Mesendoderm (in vitro differentiated cells): ENCODE measurements around the gene SCUBE1.

ENCODE experiments used
- DNase-seq: peaks from one replicate; pipeline ENCODE4 v3.0.0; 2013
- H2AK5ac ChIP-seq: 2 replicates; pipeline ENCODE4 v1.6.1; 2013; ENCODE audit warnings: low read length, inconsistent platforms
- H2BK120ac ChIP-seq: 2 replicates; pipeline ENCODE4 v1.6.1; 2013; ENCODE audit warnings: low read depth, mild to moderate bottlenecking, low read length, moderate library complexity, mixed read lengths
- H2BK15ac ChIP-seq: replicated peaks from 2 replicates; pipeline ENCODE4 v1.6.1; 2013; ENCODE audit warnings: low read depth, mild to moderate bottlenecking, moderate library complexity
- H2BK5ac ChIP-seq: 2 replicates; pipeline ENCODE4 v1.6.1; 2013; ENCODE audit warnings: low read length, inconsistent platforms
- H3K18ac ChIP-seq: 2 replicates; pipeline ENCODE4 v1.6.1; 2013; ENCODE audit warnings: mild to moderate bottlenecking, low read length, mixed read lengths
- H3K23ac ChIP-seq: one replicate; pipeline ENCODE4 v1.6.1; 2013; ENCODE audit warnings: low read length
- H3K27ac ChIP-seq: 2 replicates; pipeline ENCODE4 v1.5.1; 2013; ENCODE audit warnings: low read depth, mild to moderate bottlenecking, inconsistent platforms, low read length, moderate library complexity
- H3K27me3 ChIP-seq: 2 replicates; pipeline ENCODE4 v1.6.1; 2013; ENCODE audit warnings: low read length, control low read depth, mild to moderate bottlenecking, inconsistent platforms; ENCODE audit not compliant: insufficient read depth, poor library complexity
- H3K36me3 ChIP-seq: 2 replicates; pipeline ENCODE4 v1.6.1; 2013; ENCODE audit warnings: low read length, inconsistent platforms; ENCODE audit not compliant: control insufficient read depth, insufficient read depth
- H3K4ac ChIP-seq: one replicate; pipeline ENCODE4 v1.6.1; 2013; ENCODE audit warnings: low read depth, mild to moderate bottlenecking, low read length, moderate library complexity
- H3K4me1 ChIP-seq: 2 replicates; pipeline ENCODE4 v1.6.1; 2013; ENCODE audit warnings: low read depth, low read length, inconsistent platforms; ENCODE audit not compliant: control insufficient read depth
- H3K4me2 ChIP-seq: 2 replicates; pipeline ENCODE4 v1.6.1; 2013; ENCODE audit warnings: low read length
- H3K4me3 ChIP-seq: 2 replicates; pipeline ENCODE4 v1.5.1; 2013; ENCODE audit warnings: mild to moderate bottlenecking, low read length
- H3K56ac ChIP-seq: one replicate; pipeline ENCODE4 v1.6.1; 2013; ENCODE audit warnings: low read length
- H3K79me1 ChIP-seq: 2 replicates; pipeline ENCODE4 v1.6.1; 2013; ENCODE audit warnings: low read length, inconsistent platforms
- H3K79me2 ChIP-seq: 2 replicates; pipeline ENCODE4 v1.6.1; 2013; ENCODE audit warnings: mild to moderate bottlenecking, low read length; ENCODE audit not compliant: control insufficient read depth, insufficient read depth
- H3K9ac ChIP-seq: 2 replicates; pipeline ENCODE4 v1.6.1; 2013; ENCODE audit warnings: low read length, inconsistent platforms
- H4K5ac ChIP-seq: one replicate; pipeline ENCODE4 v1.6.1; 2013; ENCODE audit warnings: low read length
- H4K8ac ChIP-seq: one replicate; pipeline ENCODE4 v1.6.1; 2013; ENCODE audit warnings: low read depth, mild to moderate bottlenecking, control low read depth, low read length, moderate library complexity
- WGBS: extraction: QIAGEN DNeasy Blood & Tissue Kit; methylation state at CpG from one replicate; pipeline ENCODE4 v1.1.7; 2013; ENCODE audit warnings: low lambda C conversion rate, missing lambda C conversion rate; ENCODE audit not compliant: insufficient coverage; ENCODE audit errors: extremely low coverage; 5-methylcytosine and 5-hydroxymethylcytosine counted together

Gene SCUBE1

GRCh38 chr22:43257549-43257948 is 85.6 kb downstream of the SCUBE1 start:
- Histone ChIP-seq H3K4ac (no peak overlapping the region), H3K9ac (no peak overlapping the region), H2BK120ac (no peak overlapping the region), H3K4me1 (no peaks in the 10 kb centered on the region), H3K56ac (no peak overlapping the region), H3K4me2 (no peak overlapping the region), H2BK5ac (no peak overlapping the region), H3K4me3 (no peak overlapping the region), H3K79me2 (no peaks in the 10 kb centered on the region), H3K18ac (no peak overlapping the region), H4K8ac (no peak overlapping the region), H3K23ac (no peak overlapping the region), H3K36me3 (no peaks in the 10 kb centered on the region), H4K5ac (no peak overlapping the region), H2BK15ac (no peak overlapping the region), H2AK5ac (no peak overlapping the region), H3K27me3 (no peaks in the 10 kb centered on the region), H3K27ac (no peak overlapping the region), H3K79me1 (no peaks in the 10 kb centered on the region)
- DNase-seq: no peak
- no CpG with 5 or more reads among the region's 10 CpGs for WGBS

DNA sequence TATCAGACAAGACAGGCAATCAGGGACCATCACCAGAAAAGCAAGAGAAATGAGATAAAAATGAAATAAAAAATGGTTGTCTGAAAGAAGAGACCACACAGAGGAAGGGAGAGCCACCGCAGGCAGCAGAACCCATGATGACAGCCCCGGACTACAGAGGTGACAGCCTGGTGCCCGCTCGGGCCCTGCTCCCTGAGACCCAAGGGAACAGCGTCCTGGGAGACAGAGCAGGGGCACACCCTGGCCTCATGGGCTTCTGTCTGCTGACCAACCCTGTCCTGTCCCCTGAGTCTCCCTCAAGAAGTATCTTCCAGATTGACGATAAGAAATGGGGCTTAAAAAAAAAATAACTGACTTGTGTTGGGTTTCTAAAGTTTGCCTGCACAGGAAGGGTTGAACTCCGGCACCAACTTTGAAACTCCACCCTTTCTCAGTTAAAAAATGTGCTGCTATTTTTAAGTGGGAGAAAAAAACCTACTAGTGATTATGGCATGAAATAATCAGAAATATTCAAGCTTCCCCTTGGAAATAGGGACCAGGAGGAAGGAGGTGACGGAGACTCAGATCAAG is 86.1 kb downstream of the SCUBE1 start:
- no CpG with 5 or more reads among the region's 8 CpGs for WGBS
- no peak overlapping the region for H2BK15ac ChIP-seq
- H2BK5ac ChIP-seq: no peak overlapping the region
- H4K5ac ChIP-seq: no peak overlapping the region
- no peak overlapping the region for H4K8ac ChIP-seq
- no peak overlapping the region for H2BK120ac ChIP-seq
- no peak overlapping the region for H2AK5ac ChIP-seq
- no peaks in the 10 kb centered on the region for H3K4me1 ChIP-seq
- H3K56ac ChIP-seq: no peak overlapping the region
- no peak overlapping the region for H3K4me2 ChIP-seq
- no peak overlapping the region for H3K18ac ChIP-seq
- H3K4me3 ChIP-seq: no peak overlapping the region
- no peaks in the 10 kb centered on the region for H3K79me1 ChIP-seq
- H3K27me3 ChIP-seq: no peaks in the 10 kb centered on the region
- H3K9ac ChIP-seq: no peak overlapping the region
- DNase-seq: no peak
- no peak overlapping the region for H3K4ac ChIP-seq
- H3K23ac ChIP-seq: no peak overlapping the region
- H3K79me2 ChIP-seq: no peaks in the 10 kb centered on the region
- H3K36me3 ChIP-seq: no peaks in the 10 kb centered on the region
- no peak overlapping the region for H3K27ac ChIP-seq

DNA sequence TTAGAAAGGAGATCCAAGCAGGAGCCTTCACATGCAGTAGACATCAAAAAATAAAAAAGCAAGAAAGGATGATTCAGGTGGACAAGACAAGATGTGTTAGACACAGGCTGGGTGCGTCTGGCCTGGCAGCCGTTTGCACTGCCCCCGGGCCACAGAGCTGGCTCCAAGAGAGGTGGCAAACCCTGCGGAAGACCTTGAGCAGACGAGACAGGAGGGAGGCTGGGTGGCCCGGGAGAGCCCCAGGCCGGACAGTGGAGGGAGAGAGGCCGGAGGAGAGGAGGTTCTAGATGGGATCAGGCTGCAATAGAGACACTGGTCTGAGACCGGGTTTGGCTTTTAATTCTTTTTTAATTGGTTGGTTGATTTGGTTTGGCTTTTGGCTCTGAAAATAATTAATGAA is 86.6 kb downstream of the SCUBE1 start:
- no peak overlapping the region for H3K56ac ChIP-seq
- no peak overlapping the region for H3K4me3 ChIP-seq
- H3K27me3 ChIP-seq: no peaks in the 10 kb centered on the region
- no peak overlapping the region for H4K8ac ChIP-seq
- no peak overlapping the region for H2AK5ac ChIP-seq
- H4K5ac ChIP-seq: no peak overlapping the region
- no peaks in the 10 kb centered on the region for H3K79me2 ChIP-seq
- no CpG with 5 or more reads among the region's 9 CpGs for WGBS
- no peak overlapping the region for H2BK15ac ChIP-seq
- H3K79me1 ChIP-seq: no peaks in the 10 kb centered on the region
- DNase-seq: no peak
- no peak overlapping the region for H3K4me2 ChIP-seq
- H2BK5ac ChIP-seq: no peak overlapping the region
- no peak overlapping the region for H3K9ac ChIP-seq
- no peak overlapping the region for H3K18ac ChIP-seq
- no peak overlapping the region for H3K23ac ChIP-seq
- H3K36me3 ChIP-seq: no peaks in the 10 kb centered on the region
- no peak overlapping the region for H3K4ac ChIP-seq
- H3K4me1 ChIP-seq: no peaks in the 10 kb centered on the region
- H3K27ac ChIP-seq: no peak overlapping the region
- no peak overlapping the region for H2BK120ac ChIP-seq

- Histone ChIP-seq H2BK5ac (no peak overlapping the region), H3K27ac (no peak overlapping the region), H3K56ac (no peak overlapping the region), H3K27me3 (no peaks in the 10 kb centered on the region), H3K4me3 (no peak overlapping the region), H3K4me2 (no peak overlapping the region), H4K5ac (no peak overlapping the region), H3K79me2 (no peaks in the 10 kb centered on the region), H2BK15ac (no peak overlapping the region), H2BK120ac (no peak overlapping the region), H3K4ac (no peak overlapping the region), H3K4me1 (no peaks in the 10 kb centered on the region), H3K23ac (no peak overlapping the region), H4K8ac (no peak overlapping the region), H2AK5ac (no peak overlapping the region), H3K36me3 (no peaks in the 10 kb centered on the region), H3K18ac (no peak overlapping the region), H3K79me1 (no peaks in the 10 kb centered on the region), H3K9ac (no peak overlapping the region)
- no CpG with 5 or more reads among the region's 23 CpGs for WGBS
- no peak for DNase-seq
Measured at GRCh38 chr22:43255299-43255698, 87.9 kb downstream of the SCUBE1 start.

GRCh38 chr22:43253839-43254238 is 89.3 kb downstream of the SCUBE1 start:
- no peaks in the 10 kb centered on the region for H3K79me1 ChIP-seq
- H2BK5ac ChIP-seq: no peak overlapping the region
- H3K27ac ChIP-seq: no peak overlapping the region
- no peak overlapping the region for H3K56ac ChIP-seq
- H2BK15ac ChIP-seq: no peak overlapping the region
- H3K18ac ChIP-seq: no peak overlapping the region
- no CpG with 5 or more reads among the region's 5 CpGs for WGBS
- H3K79me2 ChIP-seq: no peaks in the 10 kb centered on the region
- H3K4me3 ChIP-seq: no peak overlapping the region
- H3K9ac ChIP-seq: no peak overlapping the region
- H3K36me3 ChIP-seq: no peaks in the 10 kb centered on the region
- no peak overlapping the region for H2AK5ac ChIP-seq
- H3K4me2 ChIP-seq: no peak overlapping the region
- no peak overlapping the region for H4K8ac ChIP-seq
- H3K4ac ChIP-seq: no peak overlapping the region
- H3K27me3 ChIP-seq: no peaks in the 10 kb centered on the region
- no peaks in the 10 kb centered on the region for H3K4me1 ChIP-seq
- no peak overlapping the region for H2BK120ac ChIP-seq
- no peak overlapping the region for H3K23ac ChIP-seq
- peak; percentile 15 for DNase-seq
- no peak overlapping the region for H4K5ac ChIP-seq

DNA sequence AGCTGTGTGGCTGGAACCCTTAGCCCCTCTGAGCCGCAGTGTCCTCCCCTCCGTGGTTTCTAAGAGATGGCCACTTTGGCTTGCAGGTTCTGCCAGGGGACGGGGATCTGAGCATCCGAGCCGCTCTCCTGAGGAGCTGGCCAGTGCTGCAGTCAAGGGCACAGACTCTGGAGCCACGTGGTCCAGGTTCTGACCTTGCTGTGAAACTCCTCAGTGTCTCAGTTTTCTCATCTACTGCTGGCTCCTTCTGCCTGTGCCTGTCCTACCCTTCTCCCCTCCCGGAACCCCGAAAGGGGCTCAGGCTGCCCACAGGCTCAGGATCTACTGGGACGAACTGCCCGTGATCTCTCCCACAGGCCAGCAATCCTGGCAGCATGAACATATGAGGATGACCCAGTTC is 90.9 kb downstream of the SCUBE1 start:
- no peak for DNase-seq
- H3K4me2 ChIP-seq: no peak overlapping the region
- WGBS: no CpG with 5 or more reads among the region's 10 CpGs
- no peaks in the 10 kb centered on the region for H3K79me2 ChIP-seq
- H3K9ac ChIP-seq: no peak overlapping the region
- H3K4me3 ChIP-seq: no peak overlapping the region
- no peak overlapping the region for H2AK5ac ChIP-seq
- no peaks in the 10 kb centered on the region for H3K36me3 ChIP-seq
- no peaks in the 10 kb centered on the region for H3K79me1 ChIP-seq
- no peaks in the 10 kb centered on the region for H3K27me3 ChIP-seq
- no peak overlapping the region for H2BK15ac ChIP-seq
- no peak overlapping the region for H2BK5ac ChIP-seq
- no peak overlapping the region for H2BK120ac ChIP-seq
- H3K18ac ChIP-seq: no peak overlapping the region
- no peak overlapping the region for H4K8ac ChIP-seq
- H3K23ac ChIP-seq: no peak overlapping the region
- no peak overlapping the region for H3K4ac ChIP-seq
- no peak overlapping the region for H3K27ac ChIP-seq
- no peak overlapping the region for H4K5ac ChIP-seq
- H3K56ac ChIP-seq: no peak overlapping the region
- no peaks in the 10 kb centered on the region for H3K4me1 ChIP-seq
